Sigmoid colon (tissue), 4 donors: ENCODE data around the gene USP37.

ENCODE experiments used
- CTCF ChIP-seq, 4 experiments: fragments of 450-650 bp in 3 of 4; fragments of 200-600 bp in 1 of 4; IDR thresholded peaks; one replicate each; pipeline ENCODE4 v1.5.1; 2016 to 2019; ENCODE audit warnings: antibody characterized with exemption in 4 of 4, mild to moderate bottlenecking in 3 of 4, moderate library complexity in 2 of 4
- EP300 ChIP-seq, 4 donors: sonication (generic); formaldehyde crosslinking; IDR thresholded peaks; one replicate each; pipeline ENCODE4 v1.6.1; 2017; ENCODE audit warnings: antibody characterized with exemption in 4 of 4
- POLR2A ChIP-seq, 2 donors: fragments of 450-650 bp; IDR thresholded peaks; one replicate each; pipeline ENCODE4 v1.6.1; 2016; ENCODE audit warnings: antibody characterized with exemption in 2 of 2, mild to moderate bottlenecking in 2 of 2, moderate library complexity in 2 of 2
- POLR2AphosphoS5 ChIP-seq, 4 donors: sonication (generic); formaldehyde crosslinking; IDR thresholded peaks; one replicate each; pipeline ENCODE4 v1.6.1; 2017; ENCODE audit warnings: antibody characterized with exemption in 4 of 4

- no peak for TF ChIP-seq CTCF (IDR thresholded peaks at IDR 0.05)
- TF ChIP-seq POLR2AphosphoS5 (IDR thresholded peaks at IDR 0.05), result no peak
- TF ChIP-seq POLR2A (IDR thresholded peaks at IDR 0.05), result no peak
- TF ChIP-seq EP300 (IDR thresholded peaks at IDR 0.05), result no peak
These were observed 95.2 kb downstream of the USP37 start for GRCh38 chr2:218472988-218473387.
